GM21528 (cell line): ENCODE data around the gene SNX6.
"Not testable (repeated sequence)": the region's sequence is repeated elsewhere in the genome, so short reads cannot be mapped to it uniquely, and the experiment has no call there.

Experiments used
- ATAC-seq: cut with Tn5 transposase; IDR thresholded peaks from one replicate; pipeline ENCODE4 v1.9.1; 2021; ENCODE audit warnings: mild to moderate bottlenecking, moderate library complexity; ENCODE audit not compliant: unreplicated experiment, low FRiP score

The SNX6 gene

DNA sequence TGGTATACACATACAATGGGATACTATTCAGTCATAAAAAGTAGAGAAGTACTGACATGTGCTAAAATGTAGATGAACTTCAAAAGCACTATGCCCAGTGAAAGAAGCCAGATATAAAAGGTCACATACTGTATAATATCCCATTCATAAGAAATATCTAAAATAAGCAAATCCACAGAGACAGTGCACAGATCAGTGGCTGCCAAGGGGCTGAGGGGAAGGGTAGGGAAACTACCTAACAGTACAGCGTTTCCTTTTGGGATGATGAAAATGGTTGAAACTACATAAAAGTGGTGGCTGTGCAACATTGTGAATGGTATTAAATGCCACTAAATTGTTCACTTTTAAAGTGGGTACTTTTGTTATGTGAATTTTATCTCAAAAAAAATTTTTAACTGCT is 102.4 kb downstream of the SNX6 start:
- no peak for ATAC-seq

DNA sequence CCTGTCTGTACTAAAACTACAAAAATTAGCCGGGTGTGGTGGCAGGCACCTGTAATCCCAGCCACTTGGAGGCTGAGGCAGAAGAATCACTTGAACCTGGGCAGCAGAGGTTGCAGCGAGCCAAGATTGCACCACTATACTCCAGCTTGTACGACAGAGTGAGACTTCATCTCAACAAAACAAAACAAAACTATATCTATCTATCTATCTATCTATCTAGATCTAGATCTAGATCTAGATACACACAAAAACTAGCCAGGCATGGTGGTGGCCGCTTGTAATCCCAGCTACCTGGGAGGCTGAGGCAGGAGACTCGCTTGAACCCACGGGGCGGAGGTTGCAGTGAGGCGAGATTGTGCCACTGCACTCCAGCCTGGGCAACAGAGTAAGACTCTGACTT is 105.7 kb downstream of the SNX6 start:
- ATAC-seq: not testable (repeated sequence)

DNA sequence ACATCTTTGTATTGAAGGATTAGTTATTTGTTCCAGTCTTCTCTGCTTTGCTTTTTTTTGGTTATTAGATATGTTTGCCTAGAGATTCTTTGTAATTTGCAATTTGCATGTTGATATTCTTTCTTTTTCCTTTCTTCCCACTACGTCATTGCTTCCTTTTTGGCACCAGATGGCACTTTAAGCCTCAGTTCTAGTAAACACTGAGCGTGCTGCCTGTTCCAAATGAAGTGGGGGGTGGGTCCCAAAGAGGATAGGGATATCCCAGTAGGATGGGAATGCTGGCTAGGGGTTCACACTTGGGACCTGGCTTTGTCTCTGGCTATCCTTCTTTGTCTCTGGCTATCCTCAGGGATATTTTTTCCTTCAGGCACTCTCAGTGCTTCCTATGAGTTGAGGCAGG is 107.5 kb downstream of the SNX6 start:
- no peak for ATAC-seq

DNA sequence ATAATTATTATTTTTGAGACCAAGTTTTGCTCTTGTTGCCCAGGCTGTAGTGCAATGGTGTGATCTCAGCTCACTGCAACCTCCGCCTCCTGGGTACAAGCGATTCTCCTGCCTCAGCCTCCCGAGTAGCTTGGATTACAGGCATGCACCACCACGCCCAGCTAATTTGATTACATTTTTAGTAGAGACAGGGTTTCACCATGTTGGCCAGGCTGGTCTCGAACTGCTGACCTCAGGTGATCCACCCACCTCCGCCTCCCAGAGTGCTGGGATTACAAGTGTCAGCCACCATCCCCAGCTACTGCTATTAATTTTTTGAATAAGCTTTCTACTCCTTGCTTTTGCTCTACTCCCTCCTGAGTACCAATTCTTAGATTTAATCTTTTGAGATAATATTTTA is 108.9 kb downstream of the SNX6 start:
- ATAC-seq: not testable (repeated sequence)

DNA sequence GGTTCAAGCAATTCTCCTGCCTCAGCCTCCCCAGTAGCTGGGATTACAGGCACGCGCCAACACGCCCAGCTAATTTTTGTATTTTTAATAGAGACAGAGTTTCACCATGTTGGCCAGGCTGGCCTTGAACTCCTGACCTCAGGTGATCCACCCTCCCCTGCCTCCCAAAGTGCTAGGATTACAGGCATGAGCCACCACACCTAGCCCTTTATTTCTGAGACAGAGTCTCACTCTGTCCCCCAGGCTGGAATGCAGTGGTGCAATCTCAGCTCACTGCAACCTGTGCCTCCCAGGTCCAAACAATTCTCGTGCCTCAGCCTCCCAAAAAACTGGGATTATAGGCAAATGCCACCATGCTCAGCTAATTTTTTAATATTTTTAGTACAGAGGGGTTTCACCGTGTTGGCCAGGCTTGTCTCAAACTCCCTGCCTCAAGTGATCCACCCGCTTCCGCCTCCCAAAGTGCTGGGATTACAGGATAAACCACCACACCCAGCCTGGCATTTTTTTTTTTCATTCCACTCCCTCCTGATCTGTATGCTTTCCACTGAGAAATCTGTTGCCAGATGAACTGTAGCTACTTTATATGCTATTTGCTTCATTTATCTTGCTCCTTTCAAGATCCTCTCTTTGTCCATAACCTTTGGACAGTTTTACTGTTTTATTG is 109.5 kb downstream of the SNX6 start:
- ATAC-seq: not testable (repeated sequence)
